GM23338 (cell line): Measurements from ENCODE around the gene ADAM11. TPM values are rescaled to one million over a fixed set of nuclear protein-coding genes. Genes with fewer than 3 reads are reported as not detected.

Experiments used
- ATAC-seq: fragments of 200-7000 bp; cut with Tn5 transposase; 3 replicates; pipeline ENCODE4 v1.9.1; 2020
- DNase-seq: peaks from one replicate; pipeline ENCODE4 v3.0.0-alpha.2; 2015; ENCODE audit warnings: low spot score
- H2AFZ ChIP-seq: fragments of 200-600 bp; sonication (generic); 2 replicates; pipeline ENCODE4 v1.8.0; 2016; ENCODE audit warnings: antibody characterized with exemption, mild to moderate bottlenecking, moderate library complexity
- H3F3A ChIP-seq: fragments of 200-600 bp; sonication (generic); replicated peaks from 2 replicates; pipeline ENCODE4 v1.8.0; 2017; ENCODE audit warnings: antibody characterized with exemption, mixed run types, low read depth
- H3K27ac ChIP-seq: fragments of 200-600 bp; sonication (generic); 2 replicates; pipeline ENCODE4 v1.6.1; 2016; ENCODE audit warnings: low read depth
- H3K27me3 ChIP-seq: fragments of 200-600 bp; sonication (generic); 2 replicates; pipeline ENCODE4 v1.8.0; 2016; ENCODE audit warnings: mild to moderate bottlenecking, mixed run types, moderate library complexity; ENCODE audit not compliant: insufficient read depth
- H3K36me3 ChIP-seq: fragments of 200-600 bp; sonication (generic); 2 replicates; pipeline ENCODE4 v1.8.0; 2016; ENCODE audit warnings: mild to moderate bottlenecking; ENCODE audit not compliant: insufficient read depth
- H3K4me1 ChIP-seq: fragments of 200-600 bp; sonication (generic); 2 replicates; pipeline ENCODE4 v1.8.0; 2016; ENCODE audit warnings: mild to moderate bottlenecking, moderate library complexity; ENCODE audit not compliant: insufficient read depth
- H3K4me2 ChIP-seq: fragments of 200-600 bp; sonication (generic); 2 replicates; pipeline ENCODE4 v1.7.1; 2017; ENCODE audit warnings: mixed run types
- H3K4me3 ChIP-seq: fragments of 200-600 bp; sonication (generic); 2 replicates; pipeline ENCODE4 v1.6.1; 2016; ENCODE audit warnings: mixed run types
- H3K79me2 ChIP-seq: fragments of 200-600 bp; sonication (generic); replicated peaks from 2 replicates; pipeline ENCODE4 v1.8.0; 2017; ENCODE audit warnings: mild to moderate bottlenecking; ENCODE audit not compliant: insufficient read depth
- H3K9me2 ChIP-seq: fragments of 200-600 bp; sonication (generic); 2 replicates; pipeline ENCODE4 v1.8.0; 2017; ENCODE audit not compliant: insufficient read depth
- H4K20me1 ChIP-seq: fragments of 200-600 bp; sonication (generic); replicated peaks from 2 replicates; pipeline ENCODE4 v1.8.0; 2017; ENCODE audit warnings: mild to moderate bottlenecking; ENCODE audit not compliant: insufficient read depth
- H3K27ac Mint-ChIP-seq: 2 replicates; pipeline ENCODE4 v1.8.0; 2020; ENCODE audit warnings: inconsistent platforms, mild to moderate bottlenecking, moderate library complexity, mixed read lengths
- H3K27me3 Mint-ChIP-seq: 3 replicates; pipeline ENCODE4 v1.8.0; 2022; ENCODE audit warnings: low read depth, mild to moderate bottlenecking, moderate library complexity, mixed read lengths, inconsistent platforms; ENCODE audit not compliant: insufficient read depth, poor library complexity
- H3K36me3 Mint-ChIP-seq: 3 replicates; pipeline ENCODE4 v1.8.0; 2021; ENCODE audit warnings: low read depth, mild to moderate bottlenecking, inconsistent platforms, moderate library complexity, mixed read lengths
- H3K4me1 Mint-ChIP-seq: 3 replicates; pipeline ENCODE4 v1.8.0; 2020; ENCODE audit warnings: mild to moderate bottlenecking, inconsistent platforms, mixed read lengths
- H3K4me3 Mint-ChIP-seq: 3 replicates; pipeline ENCODE4 v1.8.0; 2021; ENCODE audit warnings: moderate library complexity, mild to moderate bottlenecking, inconsistent platforms, mixed read lengths
- H3K9me3 Mint-ChIP-seq: 3 replicates; pipeline ENCODE4 v1.8.0; 2020; ENCODE audit warnings: moderate library complexity, mild to moderate bottlenecking, inconsistent platforms, mixed read lengths
- CREB1 ChIP-seq: fragments of 250-450 bp; sonication (Bioruptor Pico); IDR thresholded peaks from 2 replicates; pipeline ENCODE4 v1.5.0; 2020; ENCODE audit warnings: low read depth, mild to moderate bottlenecking, moderate library complexity
- EZH2 ChIP-seq: fragments of 200-600 bp; sonication (generic); IDR thresholded peaks from one replicate; pipeline ENCODE4 v1.8.0; 2017; ENCODE audit warnings: antibody characterized with exemption, mild to moderate bottlenecking, low read depth; ENCODE audit not compliant: unreplicated experiment
- EZH2phosphoT487 ChIP-seq: fragments of 200-600 bp; sonication (generic); IDR thresholded peaks from one replicate; pipeline ENCODE4 v1.8.1; 2018; ENCODE audit warnings: antibody characterized with exemption; ENCODE audit not compliant: unreplicated experiment
- JUNB ChIP-seq: IDR thresholded peaks from one replicate; pipeline ENCODE4 v1.6.1; 2016; ENCODE audit warnings: antibody characterized with exemption; ENCODE audit not compliant: unreplicated experiment
- NANOG ChIP-seq: IDR thresholded peaks from 2 replicates; pipeline ENCODE4 v1.6.1; 2016; ENCODE audit warnings: antibody characterized with exemption, borderline replicate concordance
- REST ChIP-seq: IDR thresholded peaks from one replicate; pipeline ENCODE4 v1.6.1; 2018; ENCODE audit warnings: antibody characterized with exemption; ENCODE audit not compliant: unreplicated experiment
- STAT1 ChIP-seq: IDR thresholded peaks from one replicate; pipeline ENCODE4 v1.6.1; 2016; ENCODE audit warnings: antibody characterized with exemption; ENCODE audit not compliant: unreplicated experiment
- ZNF114 ChIP-seq: fragments of 250-450 bp; sonication (Bioruptor Pico); IDR thresholded peaks from 2 replicates; pipeline ENCODE4 v1.5.0; 2020; ENCODE audit warnings: mild to moderate bottlenecking, moderate library complexity
- ZNF331 ChIP-seq: fragments of 250-450 bp; sonication (Bioruptor Pico); IDR thresholded peaks from 2 replicates; pipeline ENCODE4 v1.5.0; 2020; ENCODE audit warnings: low read depth, mild to moderate bottlenecking, moderate library complexity
- polyA plus RNA-seq: library from polyadenylated mRNA; unstranded; fragments of >200 nt; fragmentation: Nextera tagmentation; extraction: Ambion mirVana; gene quantifications from 2 replicates; pipeline ENCODE4 v1.2.1, GENCODE V29; 2016
- total RNA-seq: library from RNA; depleted of rRNA; stranded (reverse); fragments of >200 nt; shearing (Covaris generic); gene quantifications from 2 replicates; pipeline ENCODE4 v1.2.3, GENCODE V29; 2014

ADAM11 gene
- total and polyA plus RNA-seq, 2 experiments from 2014 or later = 0.55 to 4.7 TPM

GRCh38 chr17:44770166-44770925 lies 11.6 kb downstream of the ADAM11 start (continued):
- TF ChIP-seq REST = no peak
- TF ChIP-seq NANOG = no peak
- TF ChIP-seq JUNB = no peak
- TF ChIP-seq EZH2 = no peak
- TF ChIP-seq EZH2phosphoT487 = no peak

GRCh38 chr17:44772308-44773045 lies 13.7 kb downstream of the ADAM11 start:
- H3F3A ChIP-seq = no peaks in the 10 kb centered on the region
- 0 out of 2 replicates have a peak, but pooled peaks cover 5% of the 10 kb centered on the region for H4K20me1 ChIP-seq
- ATAC-seq (no peak), DNase-seq (no peak)
- H3K27me3 ChIP-seq = peaks cover 12% of the 10 kb centered on the region
- H3K4me2 ChIP-seq = no peak overlapping the region
- H3K79me2 ChIP-seq = no peaks in the 10 kb centered on the region
- Mint-ChIP-seq H3K9me3 (no peaks in the 10 kb centered on the region), H3K4me1 (peaks cover 11% of the 10 kb centered on the region), H3K4me3 (no peak overlapping the region), H3K36me3 (no peaks in the 10 kb centered on the region), H3K27ac (no peak overlapping the region), H3K27me3 (peaks cover 30% of the 10 kb centered on the region)
- no peak overlapping the region for H3K27ac ChIP-seq
- H3K36me3 ChIP-seq = no peaks in the 10 kb centered on the region
- H2AFZ ChIP-seq = no peak overlapping the region
- TF ChIP-seq ZNF114 (CRISPR knock-in tag) = no peak
- no peak overlapping the region for H3K4me3 ChIP-seq
- H3K9me2 ChIP-seq = no peaks in the 10 kb centered on the region
- no peaks in the 10 kb centered on the region; the same call in 1 of the 2 replicates for H3K4me1 ChIP-seq

GRCh38 chr17:44773140-44773539 lies 14.4 kb downstream of the ADAM11 start:
- no peaks in the 10 kb centered on the region for H3K9me3 Mint-ChIP-seq
- no peak overlapping the region for H3K27ac ChIP-seq
- H3K36me3 ChIP-seq = no peaks in the 10 kb centered on the region
- H3K27me3 ChIP-seq = peaks cover 12% of the 10 kb centered on the region
- H3F3A ChIP-seq = no peaks in the 10 kb centered on the region
- no peaks in the 10 kb centered on the region; the same call in 1 of the 2 replicates for H3K4me1 ChIP-seq
- peaks cover 6% of the 10 kb centered on the region; the same call in 2 of the 3 replicates for H3K4me1 Mint-ChIP-seq
- no peak overlapping the region for H3K27ac Mint-ChIP-seq
- TF ChIP-seq NANOG (no peak), ZNF114 (CRISPR knock-in tag) (no peak), STAT1 (no peak), CREB1 (CRISPR knock-in tag) (no peak), ZNF331 (CRISPR knock-in tag) (no peak), EZH2 (no peak), JUNB (no peak)
- 0 out of 2 replicates have a peak, but pooled peaks cover 5% of the 10 kb centered on the region for H4K20me1 ChIP-seq
- no peaks in the 10 kb centered on the region for H3K79me2 ChIP-seq
- peaks cover 31% of the 10 kb centered on the region for H3K27me3 Mint-ChIP-seq
- no peaks in the 10 kb centered on the region for H3K9me2 ChIP-seq
- no peak overlapping the region for H3K4me3 Mint-ChIP-seq
- no peak overlapping the region for H2AFZ ChIP-seq
- DNase-seq = no peak
- no peak overlapping the region for H3K4me2 ChIP-seq
- H3K4me3 ChIP-seq = no peak overlapping the region
- H3K36me3 Mint-ChIP-seq = no peaks in the 10 kb centered on the region
- ATAC-seq = no peak
